Measurements from ENCODE around the gene USP35. TPM values are rescaled to one million over a fixed set of nuclear protein-coding genes. Genes with fewer than 3 reads are reported as not detected.

USP35 gene
- total RNA-seq, 1 donor = 21.4 TPM

DNA sequence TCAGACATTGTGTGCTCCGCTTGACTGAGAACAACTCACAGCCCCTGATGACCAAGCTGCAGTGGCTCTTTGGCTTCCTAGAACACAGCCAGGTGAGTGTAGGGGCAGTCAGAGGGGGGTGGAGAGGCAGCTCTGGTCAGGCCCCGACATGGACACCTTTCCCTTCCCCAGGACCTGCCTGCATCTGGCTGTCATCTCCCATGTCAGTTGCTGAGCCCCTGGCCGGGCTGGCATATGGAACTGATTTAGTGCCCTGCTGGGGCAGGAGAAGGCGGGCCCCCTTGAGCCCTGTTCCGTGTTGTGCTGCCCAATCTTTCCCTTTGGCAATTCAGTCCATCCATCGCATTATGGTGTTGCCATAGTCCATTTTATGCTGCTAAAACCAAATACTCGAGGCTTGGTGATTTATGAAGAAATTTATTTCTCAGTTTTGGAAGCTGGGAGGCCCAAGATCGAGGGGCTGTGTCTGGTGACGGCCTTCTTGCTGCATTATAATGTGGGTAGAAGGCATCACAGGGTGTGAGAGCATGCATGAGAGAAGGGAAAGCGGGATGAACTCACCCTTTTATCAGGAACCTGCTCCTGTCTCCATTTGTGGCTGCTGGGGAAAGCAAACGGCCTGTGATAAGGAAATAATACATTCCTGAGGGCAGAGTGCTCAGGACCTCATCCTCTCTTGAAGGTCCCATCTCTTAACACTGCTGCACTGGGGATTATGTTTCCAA, 19.0 kb downstream of the USP35 start:
- DNase-seq (ENCODE audit: insufficient read length, low spot score, missing footprints) = no peak
- H3K27ac ChIP-seq (ENCODE audit: low read depth, low read length) = peak overlapping the region; percentile 58
- peaks cover 61% of the 10 kb centered on the region for H3K36me3 ChIP-seq (ENCODE audit: insufficient read depth, low read length)
- H4K20me1 ChIP-seq (ENCODE audit: insufficient read depth, low read length) = peaks cover 15% of the 10 kb centered on the region
- H3K4me3 ChIP-seq (ENCODE audit: insufficient read depth, low read length) = no peak overlapping the region
- no peak overlapping the region for H3K4me2 ChIP-seq (ENCODE audit: insufficient read depth, low read length)
- TF ChIP-seq, protein P1, sequence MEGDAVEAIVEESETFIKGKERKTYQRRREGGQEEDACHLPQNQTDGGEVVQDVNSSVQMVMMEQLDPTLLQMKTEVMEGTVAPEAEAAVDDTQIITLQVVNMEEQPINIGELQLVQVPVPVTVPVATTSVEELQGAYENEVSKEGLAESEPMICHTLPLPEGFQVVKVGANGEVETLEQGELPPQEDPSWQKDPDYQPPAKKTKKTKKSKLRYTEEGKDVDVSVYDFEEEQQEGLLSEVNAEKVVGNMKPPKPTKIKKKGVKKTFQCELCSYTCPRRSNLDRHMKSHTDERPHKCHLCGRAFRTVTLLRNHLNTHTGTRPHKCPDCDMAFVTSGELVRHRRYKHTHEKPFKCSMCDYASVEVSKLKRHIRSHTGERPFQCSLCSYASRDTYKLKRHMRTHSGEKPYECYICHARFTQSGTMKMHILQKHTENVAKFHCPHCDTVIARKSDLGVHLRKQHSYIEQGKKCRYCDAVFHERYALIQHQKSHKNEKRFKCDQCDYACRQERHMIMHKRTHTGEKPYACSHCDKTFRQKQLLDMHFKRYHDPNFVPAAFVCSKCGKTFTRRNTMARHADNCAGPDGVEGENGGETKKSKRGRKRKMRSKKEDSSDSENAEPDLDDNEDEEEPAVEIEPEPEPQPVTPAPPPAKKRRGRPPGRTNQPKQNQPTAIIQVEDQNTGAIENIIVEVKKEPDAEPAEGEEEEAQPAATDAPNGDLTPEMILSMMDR (IDR thresholded peaks at IDR 0.05; ENCODE audit: extremely low read depth, low read depth, low read length) = no peak
- H2AFZ ChIP-seq (ENCODE audit: low read length) = no peak overlapping the region
- no peaks in the 10 kb centered on the region for H3K9me3 ChIP-seq (ENCODE audit: low read depth, low read length)
- no peaks in the 10 kb centered on the region for H3K27me3 ChIP-seq (ENCODE audit: insufficient read depth, low read length)
- peaks cover 30% of the 10 kb centered on the region for H3K79me2 ChIP-seq (ENCODE audit: insufficient read depth, low read length)
- H3K4me1 ChIP-seq (ENCODE audit: insufficient read depth, low read length) = peaks cover 18% of the 10 kb centered on the region

DNA sequence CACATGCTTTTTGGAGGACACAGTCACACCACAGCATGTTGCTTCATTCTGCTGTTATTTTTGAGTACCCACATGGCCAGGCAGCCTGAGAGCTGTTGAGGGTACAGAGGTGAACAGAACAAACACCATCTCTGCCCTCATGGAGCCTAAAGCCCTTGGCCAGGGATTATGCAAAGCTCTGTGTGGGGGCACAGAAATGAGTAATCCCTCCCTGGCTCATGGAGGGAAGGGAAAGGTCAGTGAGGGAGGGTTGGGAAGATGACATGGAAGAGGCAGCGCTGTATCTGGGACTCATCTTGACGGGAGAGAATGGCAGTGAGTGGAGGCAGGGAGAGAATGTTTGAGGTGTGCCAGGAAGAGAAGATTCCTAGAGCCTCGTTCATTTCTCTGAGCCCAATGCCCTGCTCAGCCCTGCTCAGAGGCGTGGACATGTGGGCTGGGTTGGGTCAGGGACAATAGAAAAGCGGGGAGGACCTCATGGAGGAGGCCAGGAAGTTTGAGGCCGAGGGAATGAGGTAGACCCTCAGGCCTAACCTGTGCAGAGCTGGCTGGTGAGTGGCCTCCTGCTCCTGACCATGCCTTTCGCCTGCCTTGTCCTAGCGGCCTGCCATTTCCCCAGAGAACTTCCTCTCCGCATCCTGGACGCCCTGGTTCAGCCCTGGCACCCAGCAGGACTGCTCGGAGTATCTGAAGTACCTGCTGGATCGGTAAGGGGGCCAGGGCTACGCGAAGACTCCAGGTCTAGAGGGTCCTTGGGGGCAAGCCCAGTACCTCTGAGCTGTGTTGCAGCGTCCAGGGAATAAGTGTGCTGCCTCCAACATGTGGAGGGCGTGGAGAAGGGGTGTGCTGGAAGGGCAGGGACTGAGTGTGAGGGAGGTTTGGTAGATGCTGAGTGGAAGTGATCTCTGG, 19.8 kb downstream of the USP35 start:
- Histone ChIP-seq H3K9me3 (ENCODE audit: low read depth, low read length) (no peaks in the 10 kb centered on the region), H3K27me3 (ENCODE audit: insufficient read depth, low read length) (no peaks in the 10 kb centered on the region), H3K4me1 (ENCODE audit: insufficient read depth, low read length) (peaks cover 24% of the 10 kb centered on the region), H3K4me2 (ENCODE audit: insufficient read depth, low read length) (no peak overlapping the region), H4K20me1 (ENCODE audit: insufficient read depth, low read length) (peaks cover 23% of the 10 kb centered on the region), H3K79me2 (ENCODE audit: insufficient read depth, low read length) (peaks cover 33% of the 10 kb centered on the region), H3K27ac (ENCODE audit: low read depth, low read length) (peak overlapping the region; percentile 58), H3K36me3 (ENCODE audit: insufficient read depth, low read length) (peaks cover 57% of the 10 kb centered on the region), H3K4me3 (ENCODE audit: insufficient read depth, low read length) (no peak overlapping the region), H2AFZ (ENCODE audit: low read length) (no peak overlapping the region)
- TF ChIP-seq, protein P1 (IDR thresholded peaks at IDR 0.05; ENCODE audit: extremely low read depth, low read depth, low read length) = no peak
- DNase-seq (ENCODE audit: insufficient read length, low spot score, missing footprints) = peak; percentile 95

DNA sequence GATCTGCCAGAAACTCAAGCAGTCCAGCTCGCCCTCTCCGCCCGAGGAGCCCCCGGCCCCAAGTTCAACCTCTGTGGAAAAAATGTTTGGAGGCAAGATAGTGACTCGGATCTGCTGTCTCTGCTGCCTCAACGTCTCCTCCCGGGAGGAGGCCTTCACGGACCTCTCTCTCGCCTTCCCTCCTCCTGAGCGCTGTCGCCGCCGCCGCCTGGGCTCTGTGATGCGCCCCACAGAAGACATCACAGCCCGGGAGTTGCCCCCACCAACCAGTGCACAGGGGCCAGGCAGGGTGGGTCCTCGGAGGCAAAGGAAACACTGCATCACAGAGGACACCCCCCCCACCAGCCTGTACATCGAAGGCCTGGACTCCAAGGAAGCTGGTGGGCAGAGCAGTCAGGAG, 20.8 kb downstream of the USP35 start:
- Histone ChIP-seq H3K4me1 (ENCODE audit: insufficient read depth, low read length) (peaks cover 24% of the 10 kb centered on the region), H3K79me2 (ENCODE audit: insufficient read depth, low read length) (peaks cover 38% of the 10 kb centered on the region), H3K36me3 (ENCODE audit: insufficient read depth, low read length) (peaks cover 61% of the 10 kb centered on the region), H4K20me1 (ENCODE audit: insufficient read depth, low read length) (peaks cover 28% of the 10 kb centered on the region), H3K4me3 (ENCODE audit: insufficient read depth, low read length) (no peak overlapping the region), H3K27ac (ENCODE audit: low read depth, low read length) (no peak overlapping the region), H2AFZ (ENCODE audit: low read length) (no peak overlapping the region), H3K4me2 (ENCODE audit: insufficient read depth, low read length) (no peak overlapping the region), H3K9me3 (ENCODE audit: low read depth, low read length) (no peaks in the 10 kb centered on the region), H3K27me3 (ENCODE audit: insufficient read depth, low read length) (no peaks in the 10 kb centered on the region)
- peak; percentile 76 for DNase-seq (ENCODE audit: insufficient read length, low spot score, missing footprints)
- TF ChIP-seq, protein P1 (IDR thresholded peaks at IDR 0.05; ENCODE audit: extremely low read depth, low read depth, low read length) = no peak
